GM15510 (cell line): ENCODE results near the gene DIP2B.

Source experiments
- POLR2A ChIP-seq: IDR thresholded peaks from 3 replicates; pipeline ENCODE4 v1.6.1; 2011; ENCODE audit warnings: borderline replicate concordance; ENCODE audit not compliant: insufficient read length; ENCODE audit errors: extremely low read depth

The DIP2B gene

GRCh38 chr12:50621399-50622300 is 116.9 kb downstream of the DIP2B start:
- no peak for TF ChIP-seq POLR2A

GRCh38 chr12:50625029-50625925 is 120.5 kb downstream of the DIP2B start:
- TF ChIP-seq POLR2A, result no peak

DNA sequence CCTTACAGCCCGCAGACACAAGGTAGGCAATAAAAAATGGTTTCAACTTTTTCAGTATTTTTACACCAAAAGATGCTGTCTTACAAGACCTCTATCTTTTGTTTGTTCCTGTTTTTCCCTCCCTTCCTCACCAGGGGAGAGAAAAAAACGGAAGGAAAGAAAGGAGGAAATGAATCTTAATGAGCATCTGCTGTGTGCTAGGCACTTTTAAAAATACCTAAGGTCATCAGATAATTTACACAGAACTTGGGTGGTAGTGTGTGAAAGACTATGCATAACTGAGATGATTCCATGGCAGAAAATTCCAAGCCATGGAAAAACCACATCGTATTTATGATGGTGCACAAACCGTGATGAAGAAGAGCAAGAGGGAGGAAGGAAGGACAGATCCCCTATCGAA is 121.2 kb downstream of the DIP2B start:
- TF ChIP-seq POLR2A, result no peak

GRCh38 chr12:50627491-50627890 is 122.7 kb downstream of the DIP2B start:
- no peak for TF ChIP-seq POLR2A

GRCh38 chr12:50628394-50628793 is 123.6 kb downstream of the DIP2B start:
- TF ChIP-seq POLR2A, result no peak

GRCh38 chr12:50633955-50634354 is 129.2 kb downstream of the DIP2B start:
- no peak for TF ChIP-seq POLR2A

- TF ChIP-seq POLR2A, result no peak
Measured at GRCh38 chr12:50634379-50634778, 129.6 kb downstream of the DIP2B start.

GRCh38 chr12:50635364-50635763 is 130.6 kb downstream of the DIP2B start:
- TF ChIP-seq POLR2A, result no peak

DNA sequence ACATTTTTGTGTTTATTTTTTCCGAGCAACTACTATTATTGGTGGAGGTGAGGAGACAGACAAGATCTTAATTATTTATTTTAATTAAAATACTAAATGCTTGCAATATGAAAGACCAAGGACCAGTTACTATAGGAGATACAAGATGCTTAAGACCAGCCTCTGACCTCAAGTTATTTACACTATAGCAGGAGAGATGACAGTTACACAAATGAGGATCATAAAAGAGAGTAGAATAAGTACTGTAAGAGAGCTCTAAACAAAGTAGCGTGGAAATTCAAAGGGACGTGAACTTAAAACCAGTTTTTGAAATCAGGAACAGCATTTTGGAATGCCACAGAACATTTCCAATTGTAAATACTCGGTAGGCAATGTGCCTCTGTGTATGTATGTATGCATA is 131.1 kb downstream of the DIP2B start:
- TF ChIP-seq POLR2A, result no peak

GRCh38 chr12:50636505-50636904 is 131.7 kb downstream of the DIP2B start:
- TF ChIP-seq POLR2A, result no peak

GRCh38 chr12:50637870-50638481 is 133.2 kb downstream of the DIP2B start:
- TF ChIP-seq POLR2A, result no peak

DNA sequence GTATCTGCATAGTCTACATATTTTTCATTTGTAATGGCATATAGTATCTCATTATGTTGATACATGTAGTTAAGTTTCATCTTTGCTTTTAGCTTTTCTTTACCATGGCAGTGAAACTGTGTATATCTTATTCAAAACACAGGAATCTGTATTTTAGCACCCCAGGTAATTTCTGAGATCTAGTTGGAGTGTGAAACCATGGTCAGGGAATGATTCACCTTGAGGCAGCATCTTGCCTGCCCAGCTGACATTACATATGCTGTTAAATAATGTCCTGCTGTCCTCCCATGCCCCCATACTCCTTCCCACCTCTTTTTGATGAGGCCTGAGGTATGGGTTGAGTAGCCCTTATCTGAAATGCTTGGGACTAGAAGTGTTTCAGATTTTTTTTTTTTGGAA is 133.7 kb downstream of the DIP2B start:
- no peak for TF ChIP-seq POLR2A

DNA sequence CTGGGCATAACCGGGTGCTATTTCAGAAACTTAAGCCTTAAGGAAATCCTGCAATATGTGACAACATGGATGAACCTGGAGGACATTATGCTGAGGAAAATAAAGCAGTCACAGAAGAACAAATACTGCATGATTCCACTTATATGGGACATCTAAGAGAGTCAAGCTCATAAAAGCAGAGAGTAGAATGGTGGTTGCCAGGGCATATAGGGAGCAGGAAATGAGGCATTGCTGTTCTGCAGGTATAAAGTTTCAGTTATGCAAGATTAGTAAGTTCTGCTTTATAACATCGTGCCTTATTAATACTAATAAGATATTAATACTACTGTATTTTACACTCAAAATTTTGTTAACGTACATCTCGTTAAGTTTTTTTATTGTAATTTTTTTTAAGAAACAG is 134.9 kb downstream of the DIP2B start:
- TF ChIP-seq POLR2A, result no peak

DNA sequence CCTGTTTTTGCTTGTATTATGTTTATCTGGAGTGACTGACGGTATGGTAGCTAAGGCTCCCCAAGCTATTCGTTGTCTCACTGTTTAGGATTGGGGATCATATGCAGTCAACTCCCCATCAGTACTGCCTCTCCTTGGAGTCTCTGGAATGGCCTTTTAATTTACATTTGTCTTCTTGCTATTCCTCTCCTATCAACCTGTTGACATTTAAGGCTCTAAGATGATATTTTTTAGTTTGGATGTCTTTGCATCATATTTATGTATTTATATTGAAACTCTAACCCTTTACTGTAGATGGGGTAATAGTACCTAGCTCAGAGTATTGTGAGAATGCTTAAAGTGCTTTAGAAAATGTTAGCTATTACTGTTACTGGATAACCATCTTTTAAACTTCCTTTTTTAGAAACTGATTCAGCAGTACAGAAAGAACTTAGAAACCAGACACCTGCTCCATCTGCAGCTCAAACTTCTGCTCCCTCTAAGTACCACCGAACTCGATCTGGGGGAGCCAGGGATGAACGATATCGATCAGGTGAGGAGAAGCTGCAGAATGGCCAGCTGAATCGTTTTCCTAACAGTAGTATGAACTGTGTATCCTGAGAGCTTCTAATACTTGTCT is 135.6 kb downstream of the DIP2B start:
- no peak for TF ChIP-seq POLR2A

DNA sequence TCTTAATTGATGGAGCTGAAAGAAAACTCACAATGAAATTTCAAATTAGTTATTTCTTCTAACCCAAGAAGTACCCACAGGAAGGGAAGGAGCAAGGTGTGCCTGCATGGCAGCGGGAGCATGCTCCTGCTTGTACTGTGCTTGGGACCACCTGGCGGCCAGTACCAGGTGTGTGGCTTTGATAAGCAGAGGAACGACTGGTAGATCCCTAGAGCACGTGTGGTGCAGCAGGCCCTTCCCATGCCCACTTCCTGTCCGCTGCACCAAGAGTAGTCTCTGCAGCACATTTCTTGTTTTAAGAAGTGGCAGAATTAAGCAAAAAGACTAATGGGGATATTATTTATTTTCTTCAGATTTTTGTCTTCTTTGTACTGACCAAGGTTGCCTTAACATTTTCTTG is 136.8 kb downstream of the DIP2B start:
- TF ChIP-seq POLR2A, result no peak

DNA sequence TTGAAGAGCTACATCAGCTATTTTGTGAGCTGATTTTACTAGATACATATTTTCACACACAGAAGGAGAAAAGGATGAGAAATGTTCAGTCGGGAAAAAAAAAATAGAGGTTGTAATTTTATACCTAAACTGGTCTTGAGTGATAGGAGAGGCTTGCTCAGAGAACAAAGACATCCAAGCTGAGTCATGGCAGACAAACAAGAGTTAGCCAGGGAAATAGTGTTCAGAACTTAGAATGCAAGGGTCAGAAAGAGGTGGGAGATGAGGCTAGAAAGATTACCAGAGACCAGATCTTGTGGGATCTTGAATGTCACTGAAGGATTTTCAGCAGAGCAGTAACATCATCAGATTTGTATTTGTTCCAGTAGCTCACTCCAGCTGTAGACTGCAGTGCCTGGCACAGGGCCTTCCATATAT is 137.3 kb downstream of the DIP2B start:
- TF ChIP-seq POLR2A, result no peak

DNA sequence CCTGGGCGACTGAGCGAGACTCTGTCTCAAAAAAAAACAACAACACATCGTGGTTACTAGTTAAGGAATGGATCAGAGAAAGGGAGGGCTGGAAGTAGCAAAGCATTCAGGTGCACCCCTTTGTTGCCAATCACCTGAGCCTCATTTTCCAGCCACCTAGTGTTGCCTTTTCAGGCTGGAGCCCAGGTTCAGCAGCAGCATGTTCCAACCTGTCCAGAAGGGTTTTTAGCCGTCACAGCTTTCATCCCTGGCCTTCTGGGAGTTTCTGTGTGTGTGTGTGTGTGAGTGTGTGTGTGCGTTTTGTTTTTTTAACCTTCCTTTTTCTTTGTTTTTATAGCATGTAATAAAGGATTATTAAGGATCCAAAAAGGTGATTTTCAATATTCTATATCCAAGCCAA is 138.0 kb downstream of the DIP2B start:
- TF ChIP-seq POLR2A, result no peak
